Body of pancreas (tissue), 4 donors: Measurements from ENCODE around the gene SMURF2.
A peak's percentile ranks its signal among the peaks of the same experiment; 100 is the strongest.

Source experiments
- CTCF ChIP-seq, 7 experiments: fragments of 450-650 bp in 4 of 7; fragments of 200-600 bp in 3 of 7; sonication (generic) in 3 of 7; IDR thresholded peaks; one replicate each; pipeline ENCODE4 v1.5.1; 2016 to 2019; ENCODE audit warnings: antibody characterized with exemption in 7 of 7
- POLR2A ChIP-seq, 3 donors: fragments of 450-650 bp; IDR thresholded peaks; one replicate each; pipeline ENCODE4 v1.6.1; 2016; ENCODE audit warnings: antibody characterized with exemption in 3 of 3, mild to moderate bottlenecking in 2 of 3

- peak in 2 of 7 experiments; percentile 8 to 18 for TF ChIP-seq CTCF (IDR thresholded peaks at IDR 0.05)
- peak; percentile 30 to 59 (median 53) for TF ChIP-seq POLR2A (IDR thresholded peaks at IDR 0.05)
Measured at GRCh38 chr17:64505340-64506200, 156.5 kb downstream of the SMURF2 start.
